NCI-H146 (cell line): ENCODE measurements around the gene HMHB1.

ENCODE experiments used
- DNase-seq: peaks from one replicate; lab custom pipeline; 2025; lab: John Stamatoyannopoulos, UW

Gene HMHB1

DNA sequence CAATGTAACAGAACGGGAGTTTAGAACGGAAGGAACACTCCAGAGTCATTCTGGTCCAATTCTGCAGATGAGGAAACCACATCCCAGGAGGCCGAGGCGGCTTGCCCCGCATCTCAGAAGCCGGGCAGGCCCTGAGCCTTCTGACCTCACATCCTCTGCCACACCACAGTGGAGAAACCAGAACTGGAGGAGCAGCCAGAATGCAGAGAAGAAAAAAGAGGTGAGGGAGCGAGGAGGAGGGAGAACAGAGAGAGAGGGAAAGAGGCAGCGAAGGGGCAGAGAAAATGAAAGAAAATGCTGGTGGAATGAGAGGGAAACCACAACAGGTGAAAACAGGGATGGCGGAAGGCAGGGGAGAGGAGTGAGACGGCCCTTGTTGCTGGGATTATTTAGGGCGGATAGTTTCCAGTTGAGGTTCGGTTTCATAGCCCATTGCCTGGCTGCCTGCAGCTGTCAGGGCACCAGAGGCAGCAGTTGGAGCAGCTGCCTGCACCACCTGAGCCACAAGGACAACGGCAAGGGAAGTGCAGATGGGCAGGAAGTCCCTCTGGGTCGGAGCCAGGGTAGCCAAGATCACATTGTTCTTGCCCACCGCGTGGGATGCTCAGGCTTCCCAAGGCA is at the start of gene HMHB1:
HMHB1 (plus strand) TSS at position 77 of the 621 bp plus-strand sequence.
- no peak for DNase-seq

DNA sequence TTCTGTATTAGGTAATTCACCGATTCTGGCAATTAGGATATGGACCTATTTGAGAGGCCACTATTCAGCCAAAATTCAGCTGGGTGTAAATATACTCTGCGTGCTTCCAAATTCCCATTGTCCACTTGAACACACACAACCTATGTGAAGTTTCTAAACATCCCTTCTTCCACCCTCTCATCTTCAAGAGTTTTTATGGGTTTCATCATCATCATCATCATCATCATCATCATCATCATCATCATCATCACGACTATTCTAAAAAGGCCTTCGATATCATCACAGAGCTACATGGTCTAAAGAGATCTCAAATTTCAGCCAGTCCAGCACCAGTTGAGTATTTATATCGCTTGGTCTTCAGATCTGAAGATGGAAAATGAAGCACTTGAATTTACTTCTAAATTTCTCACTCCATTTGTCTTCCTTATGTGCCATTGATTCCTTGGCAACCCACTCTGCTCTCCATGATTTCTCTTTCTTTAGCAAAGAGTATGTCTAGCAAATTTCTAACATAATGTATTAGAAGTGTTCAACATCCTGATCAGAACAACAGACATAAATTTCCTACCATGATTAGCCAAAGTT is 49.2 kb upstream of the HMHB1 start:
- no peak for DNase-seq

DNA sequence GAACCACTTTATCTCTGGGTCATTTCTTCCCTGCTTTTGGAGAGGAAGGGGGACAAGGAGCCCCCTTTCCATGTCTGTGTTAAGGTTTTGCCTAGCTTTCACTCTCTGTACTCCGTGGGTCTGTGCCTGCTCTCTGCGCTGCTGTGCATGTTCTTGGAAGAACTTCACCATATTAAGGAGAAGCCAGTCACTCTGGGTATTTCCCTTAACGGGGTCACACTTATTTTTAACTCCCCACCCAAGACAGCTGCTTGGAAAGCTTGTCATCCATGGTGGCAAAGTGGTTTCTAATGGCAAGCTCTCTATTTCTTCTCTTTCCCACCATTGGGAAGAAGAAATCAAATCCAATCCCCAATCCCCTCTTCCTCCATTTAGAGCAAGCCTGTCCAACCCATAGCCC is 44.8 kb upstream of the HMHB1 start:
- no peak for DNase-seq

- DNase-seq = no peak
Measured at GRCh38 chr5:143769026-143769786, 42.8 kb upstream of the HMHB1 start.

DNA sequence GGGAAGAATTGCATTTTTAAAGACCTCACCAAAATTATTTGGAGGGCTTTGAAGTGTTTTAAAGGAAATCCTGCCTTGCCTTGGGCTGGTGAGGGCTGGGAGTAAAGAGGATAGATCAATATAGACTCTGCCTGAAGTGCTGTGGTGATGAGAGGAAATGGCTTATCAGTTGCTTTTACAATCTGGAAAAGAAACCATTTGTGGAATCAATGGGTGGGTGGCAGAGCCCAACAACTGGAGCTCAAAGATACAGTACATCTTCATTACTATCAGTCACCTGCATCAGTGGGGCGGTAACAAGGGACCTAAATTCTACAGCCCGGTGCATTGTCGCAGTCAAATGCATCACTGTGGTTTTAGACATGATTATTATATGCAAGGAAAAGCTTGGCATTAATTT is 41.5 kb upstream of the HMHB1 start:
- DNase-seq = no peak

- DNase-seq = no peak
Measured at GRCh38 chr5:143771189-143771588, 40.8 kb upstream of the HMHB1 start.

GRCh38 chr5:143771602-143772001 is 40.4 kb upstream of the HMHB1 start:
- DNase-seq = no peak

DNA sequence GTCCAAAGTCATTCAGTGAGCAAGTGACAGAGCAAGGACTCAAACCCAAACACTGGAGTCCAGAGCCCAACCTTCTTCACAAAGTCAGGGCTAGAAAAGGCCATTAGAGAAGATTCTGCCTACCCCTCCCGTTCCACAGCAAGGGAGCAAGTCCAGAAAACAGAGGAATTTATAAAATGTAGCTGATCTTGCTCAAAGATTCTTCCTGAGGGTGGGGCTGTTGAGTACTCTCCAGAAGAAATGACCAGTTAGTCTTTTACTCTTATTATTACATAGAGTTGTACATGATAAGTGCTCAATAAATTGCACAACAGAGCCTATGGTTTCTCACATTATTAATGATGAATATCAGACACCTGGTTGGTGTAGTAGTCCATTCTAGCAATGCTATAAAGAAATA is 39.3 kb upstream of the HMHB1 start:
- DNase-seq = no peak

- no peak for DNase-seq
Measured at GRCh38 chr5:143775258-143775657, 36.7 kb upstream of the HMHB1 start.

GRCh38 chr5:143776951-143777350 is 35.0 kb upstream of the HMHB1 start:
- DNase-seq = no peak

- no peak for DNase-seq
Measured at GRCh38 chr5:143779506-143779905, 32.5 kb upstream of the HMHB1 start.

GRCh38 chr5:143781993-143782520 is 29.9 kb upstream of the HMHB1 start:
- DNase-seq = no peak

- no peak for DNase-seq
Measured at GRCh38 chr5:143782588-143783386, 29.2 kb upstream of the HMHB1 start.

DNA sequence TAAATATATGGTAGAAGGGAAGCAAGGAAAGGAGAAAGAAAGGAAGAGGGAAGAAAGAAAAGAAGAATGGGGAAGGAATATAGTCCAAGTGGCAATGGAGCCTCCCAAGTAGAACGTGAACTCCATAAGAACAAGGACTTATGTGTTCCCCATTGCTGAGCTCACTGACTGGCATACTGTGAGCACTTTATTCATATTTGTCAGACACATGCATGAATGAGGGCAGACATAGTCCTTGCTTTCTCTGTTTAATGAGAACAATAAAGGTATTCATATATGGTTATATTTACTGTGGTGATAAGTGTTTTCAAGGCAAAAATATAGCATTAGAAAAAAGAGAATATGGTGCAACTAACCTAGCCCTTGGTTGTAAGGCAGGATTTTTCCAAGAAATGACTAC is 23.6 kb upstream of the HMHB1 start:
- DNase-seq = no peak

DNA sequence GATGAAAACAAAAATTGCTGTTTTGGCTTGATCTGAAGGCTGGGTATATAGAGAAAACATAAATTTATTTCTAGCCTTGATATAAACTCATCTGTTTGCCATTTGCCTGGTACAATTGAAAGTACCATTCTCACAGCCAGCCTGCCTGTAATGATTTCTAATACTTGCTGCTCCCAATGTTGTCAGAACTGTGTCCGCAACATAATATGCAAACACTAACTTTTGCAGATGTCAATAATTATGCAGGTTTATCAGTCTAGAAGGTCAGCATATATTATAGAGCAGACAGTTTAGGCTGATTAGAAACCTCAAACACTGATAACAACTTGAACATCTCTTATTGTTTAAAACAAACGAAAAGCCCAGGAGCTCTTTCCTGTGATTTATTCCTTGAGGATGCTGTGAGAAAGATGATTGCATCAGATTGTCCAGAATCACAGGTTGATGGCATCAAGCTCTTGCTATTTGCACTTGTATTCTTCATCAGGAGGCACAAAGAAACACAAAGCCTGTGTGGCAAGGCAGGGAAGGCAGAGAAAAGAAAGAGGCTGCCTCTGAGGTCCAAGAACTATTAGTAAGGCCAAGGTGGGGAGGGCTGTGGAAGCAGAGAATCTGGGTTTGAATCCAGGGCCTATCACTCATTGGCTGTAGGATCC is 21.4 kb upstream of the HMHB1 start:
- no peak for DNase-seq

DNA sequence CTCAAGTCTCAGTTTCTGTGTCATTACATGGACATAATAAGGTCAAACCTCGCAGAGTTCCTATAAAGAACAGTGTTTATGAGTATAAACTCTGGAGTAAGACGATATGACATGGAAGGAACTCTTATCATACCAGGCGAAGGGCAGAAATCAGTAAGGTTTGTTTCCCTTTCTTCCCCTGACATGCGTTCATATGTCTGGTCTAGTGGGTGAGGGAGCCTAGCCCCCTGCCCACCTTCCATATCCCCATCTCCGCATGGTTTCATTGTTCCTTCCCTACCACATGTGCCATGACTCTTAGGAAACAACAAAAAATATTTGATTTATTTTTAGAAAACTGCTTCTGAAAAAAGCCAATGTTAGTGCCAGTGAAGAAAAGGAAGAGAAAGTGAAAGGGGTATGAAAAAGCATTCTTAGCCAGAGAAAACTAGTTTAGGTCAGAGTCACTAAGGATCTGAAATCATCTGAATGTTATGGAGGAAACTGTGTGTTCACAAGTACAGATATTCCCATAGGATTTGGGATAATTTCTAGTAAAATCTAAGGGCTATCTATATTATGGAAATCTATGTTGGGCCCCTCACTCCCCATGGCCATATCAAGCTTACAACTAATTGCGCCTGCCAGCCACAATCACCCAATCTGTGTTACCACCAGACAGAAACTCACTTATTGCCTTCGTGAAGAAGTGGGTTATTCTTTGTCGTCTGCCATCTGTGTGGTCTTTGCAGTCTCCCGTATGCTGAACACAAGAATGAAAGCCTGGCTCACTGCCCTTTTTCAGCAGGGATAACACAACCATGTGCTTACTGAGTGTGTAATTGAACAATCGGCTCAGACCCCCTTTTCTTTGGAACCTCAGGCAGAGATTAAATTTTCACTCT is 19.9 kb upstream of the HMHB1 start:
- DNase-seq = no peak

- DNase-seq = no peak
Measured at GRCh38 chr5:143793249-143793648, 18.7 kb upstream of the HMHB1 start.

DNA sequence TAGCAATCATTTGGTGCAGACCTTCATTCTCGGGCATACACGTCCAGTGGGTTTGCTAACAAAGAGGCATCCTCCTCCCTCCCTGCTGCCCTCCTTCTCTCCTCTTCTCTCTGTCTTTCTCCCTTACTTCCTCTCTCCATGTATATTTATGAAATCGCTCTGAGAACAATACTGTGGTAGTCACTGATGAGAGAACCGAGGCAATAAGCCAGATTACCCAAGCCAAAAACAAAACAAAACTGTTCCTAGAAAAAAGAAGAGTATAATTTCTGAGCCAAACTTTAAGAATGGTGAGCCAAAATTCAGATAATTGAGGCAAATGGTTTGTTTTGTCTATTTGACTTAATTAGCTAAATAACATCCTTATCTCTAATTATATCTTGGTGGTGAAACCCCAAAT is 15.8 kb upstream of the HMHB1 start:
- no peak for DNase-seq

DNA sequence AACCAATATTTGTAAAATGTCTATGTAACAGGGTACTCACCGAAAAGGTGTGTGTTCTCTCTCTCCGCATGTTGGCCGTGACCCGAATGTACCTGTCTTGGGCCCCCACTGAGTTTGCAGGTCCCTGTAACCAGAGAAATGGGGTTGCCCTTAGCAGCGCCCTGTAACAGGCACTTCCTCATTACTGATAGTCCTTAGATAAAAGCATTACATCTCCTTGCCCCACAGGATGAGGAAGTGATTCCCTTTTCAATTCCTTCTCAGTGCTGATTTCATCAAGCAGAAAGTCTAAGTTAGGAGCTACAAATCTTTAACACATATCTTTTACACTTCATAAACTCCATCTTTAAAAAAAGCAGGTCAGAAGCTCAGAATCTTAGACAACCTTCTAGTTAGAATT is 15.2 kb upstream of the HMHB1 start:
- DNase-seq = no peak

DNA sequence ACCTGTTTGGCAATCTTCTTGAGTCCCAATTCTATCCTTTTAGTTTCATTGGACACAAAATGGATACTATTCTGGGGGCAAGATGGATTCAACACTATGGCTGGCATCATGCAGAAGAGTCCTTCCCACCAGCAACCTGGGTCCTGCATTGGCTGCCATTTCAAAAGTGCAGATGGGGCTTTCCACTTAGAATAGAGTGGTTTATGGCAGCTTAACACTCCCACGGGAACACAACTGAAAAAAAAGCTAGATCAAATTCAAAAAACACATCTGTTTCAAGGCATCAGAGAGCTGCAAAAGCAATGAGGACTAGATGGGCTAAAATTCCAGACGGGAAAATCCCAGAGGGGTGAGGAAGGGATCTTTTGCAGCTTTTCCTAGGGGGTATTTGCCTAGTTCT is 11.2 kb upstream of the HMHB1 start:
- no peak for DNase-seq
